22Rv1 (cell line): Measurements from ENCODE around the gene PAIP2.

Experiments used
- CTCF ChIP-seq: fragments of 450-650 bp; IDR thresholded peaks from 2 replicates; pipeline ENCODE4 v1.5.1; 2017; ENCODE audit warnings: mild to moderate bottlenecking
- ZFX ChIP-seq: fragments of 450-650 bp; IDR thresholded peaks from 2 replicates; pipeline ENCODE4 v1.6.1; 2017; ENCODE audit warnings: antibody characterized with exemption, borderline replicate concordance

GRCh38 chr5:139394123-139394653, 52.5 kb downstream of the PAIP2 start:
- TF ChIP-seq CTCF: no peak
- TF ChIP-seq ZFX: no peak
